HK-2 (cell line): ENCODE data around the gene ADCY7.

ENCODE experiments used
- DNase-seq: peaks from one replicate; pipeline ENCODE4 v3.0.0-alpha.2; 2018; ENCODE audit not compliant: unreplicated experiment

The ADCY7 gene

DNA sequence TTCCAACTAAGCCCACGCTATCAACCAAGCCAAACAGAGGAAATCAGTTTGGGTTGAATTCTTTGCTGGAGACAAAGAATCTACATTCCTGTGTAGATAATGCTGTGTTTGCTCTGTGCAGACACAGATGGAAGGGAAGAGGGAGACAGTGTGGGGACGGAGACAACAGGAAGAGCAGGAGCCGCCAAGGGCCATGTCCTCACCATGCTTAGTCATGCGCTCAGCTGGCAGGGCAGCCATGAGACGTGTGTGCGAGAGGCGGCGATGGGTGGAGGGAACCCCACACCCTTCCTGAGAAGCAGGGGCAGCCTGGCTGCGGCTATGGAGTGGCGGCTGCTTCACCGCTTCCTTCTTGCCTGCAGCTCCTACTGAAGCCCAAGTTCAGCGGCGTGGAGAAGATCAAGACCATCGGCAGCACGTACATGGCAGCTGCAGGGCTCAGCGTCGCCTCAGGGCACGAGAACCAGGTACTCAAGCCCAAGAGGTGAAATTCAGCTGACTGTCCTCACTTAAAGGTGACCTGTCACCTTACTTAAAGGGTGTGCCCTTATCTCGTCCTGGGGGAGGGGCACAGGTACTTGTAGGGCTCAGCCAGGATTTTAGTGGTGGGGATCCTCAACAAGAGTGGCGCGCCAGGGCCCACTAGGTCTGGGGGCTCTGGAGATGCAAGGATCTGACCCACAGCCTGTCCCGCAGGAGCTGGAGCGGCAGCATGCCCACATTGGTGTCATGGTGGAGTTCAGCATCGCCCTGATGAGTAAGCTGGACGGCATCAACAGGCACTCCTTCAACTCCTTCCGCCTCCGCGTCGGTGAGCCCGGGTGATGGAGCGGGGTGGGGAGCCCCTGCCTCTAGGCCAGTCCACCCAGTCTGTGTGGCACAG is 47.5 kb downstream of the ADCY7 start:
- no peak for DNase-seq

DNA sequence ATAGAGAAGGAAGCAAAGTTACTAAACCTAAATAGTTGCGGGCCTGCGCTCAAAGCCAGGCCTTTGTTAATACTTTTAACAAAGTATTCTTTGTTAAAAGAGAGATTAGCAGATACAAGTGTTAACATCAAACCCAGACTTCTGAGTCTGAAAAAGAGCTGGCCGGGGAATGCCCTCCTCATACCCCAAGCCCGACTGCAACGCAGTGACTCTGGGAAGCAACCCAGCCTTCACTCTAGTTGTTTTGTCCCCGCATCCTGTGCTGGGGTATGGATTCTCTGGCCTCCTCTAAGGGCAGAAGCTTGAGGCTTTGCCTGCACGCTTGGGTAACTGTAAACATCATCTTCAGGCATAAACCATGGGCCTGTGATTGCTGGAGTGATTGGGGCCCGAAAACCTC is 48.3 kb downstream of the ADCY7 start:
- no peak for DNase-seq

DNA sequence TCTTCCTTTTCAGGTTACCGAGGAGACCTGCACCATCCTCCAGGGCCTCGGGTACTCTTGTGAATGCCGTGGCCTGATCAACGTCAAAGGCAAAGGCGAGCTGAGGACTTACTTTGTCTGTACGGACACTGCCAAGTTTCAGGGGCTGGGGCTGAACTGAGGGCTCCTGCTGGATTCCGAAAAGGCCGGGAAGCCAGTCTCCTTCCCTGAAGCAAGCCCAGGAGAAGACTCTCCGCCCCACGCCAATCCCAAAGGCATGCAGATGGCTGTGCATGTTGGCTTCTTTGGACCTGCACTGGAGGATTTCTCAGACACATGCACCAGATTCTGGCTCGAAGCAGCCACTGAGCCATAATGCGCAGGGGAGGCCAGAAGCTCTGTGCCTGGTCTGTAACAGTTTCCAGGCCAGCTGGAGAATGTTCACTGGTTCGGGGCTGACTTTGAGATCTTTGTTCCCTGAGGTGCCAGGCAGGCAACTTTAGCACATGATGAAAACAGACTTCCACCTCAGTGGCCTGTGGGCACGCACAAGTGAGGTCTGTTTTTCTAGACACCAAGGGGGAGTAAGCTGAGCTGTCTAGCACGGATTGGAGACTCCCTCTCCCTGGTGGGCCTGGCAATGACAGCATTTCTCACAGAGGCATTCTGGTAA is 49.1 kb downstream of the ADCY7 start:
- no peak for DNase-seq

DNA sequence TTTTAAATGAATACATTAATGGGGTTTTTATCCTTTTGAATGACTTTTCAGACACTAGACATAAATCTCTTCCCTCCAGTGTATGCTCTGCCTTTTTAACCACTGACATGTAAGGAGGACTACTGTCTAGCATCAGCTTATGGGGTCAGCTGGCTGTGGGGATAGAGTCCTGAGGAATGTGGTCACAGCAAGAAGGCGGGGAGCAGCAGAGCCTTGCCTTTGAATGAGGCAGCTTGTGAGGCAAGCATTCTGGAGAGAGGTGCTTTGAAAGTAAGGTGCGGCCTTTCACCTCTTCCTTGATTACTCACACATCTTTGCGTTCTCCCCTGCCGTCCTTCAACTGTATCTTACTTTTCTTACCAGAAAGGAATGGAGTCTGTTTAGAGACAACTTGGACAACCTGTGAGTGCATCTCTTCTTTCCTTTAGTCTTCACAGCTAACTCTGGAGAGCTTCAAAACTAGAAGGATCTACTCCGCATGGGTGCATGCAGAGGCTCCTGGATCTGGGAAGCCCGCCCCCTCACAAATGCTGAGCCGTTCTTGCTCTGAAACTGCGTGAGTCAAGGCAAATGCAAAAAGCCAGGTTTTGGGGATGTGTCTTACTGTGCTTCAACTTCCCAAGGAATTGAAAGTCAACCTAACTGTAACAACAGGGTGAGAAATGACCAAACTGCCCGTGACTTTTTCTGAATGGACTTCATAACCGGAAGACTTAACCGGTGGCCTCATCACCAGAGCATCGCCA is 49.9 kb downstream of the ADCY7 start:
- no peak for DNase-seq

DNA sequence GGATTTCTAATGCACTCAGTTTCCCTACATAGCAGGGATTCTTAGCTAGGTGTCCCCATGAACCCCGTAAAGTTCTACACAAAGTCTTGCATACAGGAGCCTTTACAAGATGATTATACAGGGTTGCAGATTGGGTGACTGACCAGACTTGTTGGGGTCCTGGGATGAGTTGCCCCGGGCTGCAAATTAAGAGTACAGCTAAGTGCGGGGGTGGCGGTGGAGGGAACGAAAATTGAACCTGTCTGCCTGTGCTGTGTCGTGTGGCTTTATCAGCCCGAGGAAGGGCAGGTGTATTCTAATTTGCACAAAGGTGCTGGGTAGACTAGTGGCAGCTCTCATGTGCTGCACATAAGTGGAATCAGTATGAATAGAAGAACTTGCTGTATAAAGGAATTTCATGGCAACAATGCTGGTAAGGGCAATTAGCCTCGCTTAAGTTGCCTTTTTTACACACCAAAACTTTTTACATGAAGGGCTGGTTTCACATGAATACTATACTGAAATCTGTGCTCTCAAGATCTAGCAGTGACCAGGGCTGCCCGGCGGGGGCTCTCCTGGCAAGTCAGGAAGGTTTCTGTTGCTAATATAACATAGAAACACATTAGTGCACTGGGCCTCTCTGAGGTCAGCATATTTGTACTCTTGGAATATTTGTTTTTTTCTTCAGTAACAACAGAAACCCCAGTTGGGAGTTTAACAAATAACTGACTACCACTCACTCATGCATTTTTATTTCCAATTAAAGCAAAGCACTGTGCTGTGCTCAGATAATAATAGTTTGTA is 50.7 kb downstream of the ADCY7 start:
- DNase-seq = no peak

DNA sequence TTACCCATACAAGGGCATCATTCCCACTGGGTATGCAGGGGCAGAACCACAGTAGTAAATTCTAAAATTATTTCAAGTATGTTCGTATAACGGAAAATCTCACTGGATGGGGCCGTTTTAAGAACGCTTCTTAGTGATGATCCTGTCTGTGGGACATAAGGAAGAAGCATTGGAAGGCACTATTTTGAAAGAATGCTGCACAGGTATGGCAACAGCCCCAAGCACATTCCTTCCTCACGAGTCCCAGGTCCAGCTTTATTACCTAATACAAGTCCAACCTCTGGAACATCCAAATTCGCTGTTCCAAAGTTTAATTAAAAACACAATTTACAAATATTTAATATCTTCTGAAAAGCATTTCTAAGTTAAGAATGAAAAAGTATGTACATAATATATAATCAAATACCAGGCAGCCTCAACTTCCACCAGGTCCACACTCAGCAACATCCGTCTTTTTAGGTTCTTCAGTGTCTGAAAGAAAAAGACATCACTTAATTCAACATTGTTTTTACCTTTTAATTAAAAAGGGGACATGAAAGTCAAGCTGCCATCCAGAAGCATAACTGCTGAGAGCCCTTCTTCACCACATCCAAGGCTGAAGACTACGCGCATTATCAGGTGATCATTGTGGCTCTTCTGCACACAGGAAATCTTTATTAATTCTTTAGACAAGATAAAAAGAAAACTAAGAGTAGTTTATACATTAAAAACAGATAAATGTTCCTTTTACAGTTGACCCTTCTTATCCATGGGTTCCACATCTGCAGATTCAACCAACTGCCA is 52.6 kb downstream of the ADCY7 start:
- DNase-seq = no peak

DNA sequence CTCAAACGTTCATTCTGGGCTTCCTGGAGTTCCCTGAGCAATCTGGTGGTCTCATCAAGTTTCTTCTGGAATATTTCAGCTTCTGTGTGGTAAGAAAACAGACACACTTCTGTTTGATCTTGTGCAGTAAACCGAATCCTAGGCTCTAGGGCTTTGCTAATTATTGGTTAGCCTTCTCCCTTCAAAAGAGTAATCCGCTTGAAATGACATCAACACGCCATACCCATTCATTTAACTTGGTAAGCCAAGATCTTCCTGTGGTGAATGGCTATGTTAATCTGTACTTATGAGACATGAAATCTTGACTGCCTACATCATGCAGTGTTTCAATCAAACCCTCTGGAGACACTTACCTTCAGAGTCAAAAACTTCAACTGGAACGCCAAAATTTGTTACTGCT is 54.0 kb downstream of the ADCY7 start:
- DNase-seq = no peak

DNA sequence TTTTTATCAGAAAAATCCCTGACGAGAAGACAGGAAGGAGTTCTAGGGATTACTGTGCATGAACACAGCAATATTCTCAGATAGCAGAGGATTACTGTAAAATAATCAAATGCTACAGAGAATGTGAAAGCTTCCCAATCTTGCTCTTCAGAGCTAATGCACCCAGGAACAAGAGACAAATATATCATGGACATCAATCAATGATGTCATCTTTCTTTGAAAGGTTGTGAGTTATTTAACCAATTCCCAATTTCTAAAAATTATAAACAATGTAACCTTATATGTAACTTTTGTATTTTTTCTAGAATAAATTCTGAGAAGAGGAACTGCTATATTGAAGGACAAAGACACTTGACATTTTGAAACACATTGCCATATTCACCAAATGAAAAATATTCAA is 56.0 kb downstream of the ADCY7 start:
- DNase-seq = no peak

DNA sequence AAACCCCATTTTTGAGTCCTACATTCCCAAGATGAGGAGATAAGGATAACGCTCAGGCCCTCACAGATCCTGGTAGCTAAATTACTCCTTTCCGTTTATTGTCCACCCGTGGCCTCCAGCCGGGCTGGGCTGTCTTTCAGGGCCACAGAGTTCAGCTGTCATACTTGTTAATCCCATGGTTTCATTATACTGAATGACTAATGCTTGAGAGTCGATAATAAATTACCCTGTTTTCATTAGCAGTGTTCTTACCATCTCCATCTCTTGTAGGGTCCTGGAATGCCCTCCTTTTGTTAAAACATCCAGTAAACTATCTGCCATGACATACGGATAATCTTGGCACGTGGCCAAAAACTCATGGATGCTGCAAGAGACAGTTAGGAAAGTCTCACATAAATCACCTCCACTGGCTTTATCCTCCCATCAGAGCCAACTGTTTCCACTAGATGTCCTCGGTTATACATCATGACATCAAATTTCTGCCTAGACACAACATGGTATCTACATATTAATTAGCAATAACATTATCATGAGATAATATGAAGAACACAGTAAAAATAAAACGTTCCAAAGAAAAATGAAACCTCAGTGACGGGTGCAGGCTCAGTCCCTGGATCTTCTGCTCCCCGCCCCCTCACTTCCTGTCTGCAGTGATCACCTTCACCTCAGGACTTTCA is 57.1 kb downstream of the ADCY7 start:
- DNase-seq = no peak

DNA sequence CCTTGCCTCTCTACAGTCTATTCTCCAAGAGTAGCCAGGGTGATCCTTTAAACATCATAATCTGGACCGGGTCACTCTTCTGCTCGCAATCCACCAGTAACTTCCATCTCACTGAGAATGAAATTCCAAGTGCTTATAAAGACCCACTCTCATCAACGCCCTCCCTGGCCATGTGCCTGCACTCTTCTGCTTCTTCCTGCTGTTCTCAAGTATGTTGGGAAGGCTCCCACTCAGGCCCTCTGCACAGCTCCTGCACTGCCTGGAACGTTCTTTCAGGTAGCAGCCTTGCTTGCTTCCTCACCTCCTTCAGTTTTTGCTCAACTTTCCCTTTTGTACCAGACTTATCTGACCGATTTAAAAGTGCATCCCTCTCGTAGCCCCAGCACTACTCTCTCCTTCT is 58.0 kb downstream of the ADCY7 start:
- no peak for DNase-seq

DNA sequence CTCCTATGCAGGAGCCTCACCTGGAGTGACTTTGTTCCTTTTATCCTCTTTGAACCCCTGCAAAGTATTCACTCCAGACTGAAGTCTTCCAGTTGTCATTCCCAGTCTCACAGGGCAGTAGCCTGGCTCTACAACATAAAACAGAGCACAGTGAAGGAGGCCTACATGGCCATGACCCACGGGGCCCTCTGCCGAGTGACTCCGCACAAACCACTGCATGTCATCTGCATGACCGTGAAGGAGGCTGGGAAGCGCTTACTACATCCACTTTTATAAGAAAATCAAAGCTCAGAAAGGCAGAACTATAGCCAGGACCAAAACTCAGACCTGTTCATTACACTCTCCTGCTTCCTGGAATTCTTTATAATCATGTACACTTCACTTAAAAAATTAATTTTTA is 59.9 kb downstream of the ADCY7 start:
- DNase-seq = no peak

DNA sequence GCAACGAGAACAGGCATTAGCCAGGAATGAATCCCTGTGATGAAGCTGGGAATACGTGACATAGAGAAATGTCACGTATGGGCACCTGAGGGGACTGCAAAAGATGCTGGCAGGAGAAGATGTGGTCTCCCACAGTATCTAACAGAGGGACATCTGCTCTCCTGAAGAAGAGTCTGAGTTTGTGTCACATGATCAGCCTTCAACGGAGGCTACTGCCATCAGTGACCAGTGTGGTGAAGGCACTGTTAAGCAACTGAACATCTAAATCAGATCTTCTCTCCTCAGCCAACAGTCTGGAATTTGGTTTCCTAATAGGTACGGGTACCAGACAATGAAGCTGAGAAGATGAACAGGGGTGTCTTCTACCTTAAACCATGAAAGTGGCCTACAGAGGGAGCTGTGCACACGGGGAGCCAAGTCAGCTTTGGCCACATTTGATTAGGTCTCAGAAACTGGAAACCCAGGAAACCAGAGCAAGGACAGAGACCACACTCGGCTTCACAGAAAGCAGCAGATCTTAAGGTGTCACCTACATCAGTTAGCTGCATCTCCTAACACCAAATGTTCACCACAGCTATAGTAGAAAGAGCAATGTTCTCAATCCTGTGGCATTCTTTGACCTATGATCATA is 60.6 kb downstream of the ADCY7 start:
- DNase-seq = no peak

DNA sequence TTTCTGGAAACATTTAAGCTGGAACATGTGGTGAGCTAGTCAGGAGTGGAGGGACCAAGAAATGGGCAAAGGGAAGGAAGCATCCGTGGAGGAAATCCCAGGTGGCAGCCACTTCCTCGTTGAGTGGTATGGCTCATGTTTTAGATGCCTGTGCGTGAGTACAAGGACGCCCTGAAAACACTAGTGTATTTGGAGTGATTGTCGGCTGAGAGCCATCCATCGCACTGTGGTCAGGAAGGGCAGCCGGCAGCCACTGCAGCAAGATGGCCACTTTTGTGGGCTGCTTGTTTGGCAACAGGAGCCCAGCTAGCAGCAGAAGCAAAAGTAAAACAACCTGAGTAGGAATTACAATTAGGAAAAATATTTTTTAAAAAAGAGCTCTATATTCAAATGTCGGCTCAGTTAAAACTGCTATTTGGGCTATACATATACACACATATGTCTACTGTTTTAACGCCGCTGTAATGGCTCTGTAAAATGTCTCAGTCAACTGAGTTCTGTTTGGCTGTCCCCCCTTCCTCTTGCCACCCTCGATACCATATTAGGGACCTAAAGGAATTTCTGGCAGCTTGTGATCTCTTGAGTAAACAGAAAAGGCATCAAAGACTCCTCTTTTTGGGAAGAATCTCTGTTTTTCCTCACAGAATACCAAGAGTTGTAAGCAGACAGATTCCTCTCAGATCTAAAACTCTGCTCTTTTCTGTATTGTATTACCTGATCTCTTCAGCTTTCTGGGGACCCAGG is 63.3 kb downstream of the ADCY7 start:
- no peak for DNase-seq

DNA sequence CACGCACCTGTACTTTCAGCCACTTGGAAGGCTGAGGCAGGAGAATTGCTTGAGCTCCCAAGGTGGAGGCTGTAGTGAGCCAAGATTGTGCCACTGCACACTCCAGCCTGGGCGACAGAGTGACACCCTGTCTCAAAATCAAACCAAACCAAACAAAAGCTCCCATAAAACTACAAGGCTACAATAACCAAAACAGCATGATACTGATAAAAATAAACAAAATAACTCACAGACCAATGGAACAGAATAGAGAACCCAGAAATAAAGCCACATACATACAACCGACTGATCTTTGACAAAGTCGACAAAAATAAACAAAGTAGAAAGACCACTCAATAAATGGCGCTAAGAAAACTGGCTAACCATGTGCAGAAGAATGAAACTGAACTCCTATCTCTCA is 65.2 kb downstream of the ADCY7 start:
- no peak for DNase-seq

DNA sequence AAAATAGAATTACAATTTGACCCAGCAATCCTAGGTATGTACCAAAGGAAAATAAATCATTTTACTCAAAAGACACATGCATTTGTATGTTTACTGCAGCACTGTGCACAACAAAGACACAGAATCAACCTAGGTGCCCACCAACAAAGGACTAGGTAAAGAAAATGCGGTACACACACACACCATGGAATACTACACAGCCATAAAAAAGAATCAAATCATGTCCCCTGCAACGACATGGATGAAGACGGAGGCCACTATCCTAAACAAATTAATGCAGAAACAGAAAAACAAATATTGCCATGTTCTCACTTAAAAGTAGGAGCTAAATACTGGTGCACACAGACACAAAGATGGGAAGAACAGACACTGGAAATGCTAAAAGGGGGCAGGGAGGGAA is 66.2 kb downstream of the ADCY7 start:
- no peak for DNase-seq

DNA sequence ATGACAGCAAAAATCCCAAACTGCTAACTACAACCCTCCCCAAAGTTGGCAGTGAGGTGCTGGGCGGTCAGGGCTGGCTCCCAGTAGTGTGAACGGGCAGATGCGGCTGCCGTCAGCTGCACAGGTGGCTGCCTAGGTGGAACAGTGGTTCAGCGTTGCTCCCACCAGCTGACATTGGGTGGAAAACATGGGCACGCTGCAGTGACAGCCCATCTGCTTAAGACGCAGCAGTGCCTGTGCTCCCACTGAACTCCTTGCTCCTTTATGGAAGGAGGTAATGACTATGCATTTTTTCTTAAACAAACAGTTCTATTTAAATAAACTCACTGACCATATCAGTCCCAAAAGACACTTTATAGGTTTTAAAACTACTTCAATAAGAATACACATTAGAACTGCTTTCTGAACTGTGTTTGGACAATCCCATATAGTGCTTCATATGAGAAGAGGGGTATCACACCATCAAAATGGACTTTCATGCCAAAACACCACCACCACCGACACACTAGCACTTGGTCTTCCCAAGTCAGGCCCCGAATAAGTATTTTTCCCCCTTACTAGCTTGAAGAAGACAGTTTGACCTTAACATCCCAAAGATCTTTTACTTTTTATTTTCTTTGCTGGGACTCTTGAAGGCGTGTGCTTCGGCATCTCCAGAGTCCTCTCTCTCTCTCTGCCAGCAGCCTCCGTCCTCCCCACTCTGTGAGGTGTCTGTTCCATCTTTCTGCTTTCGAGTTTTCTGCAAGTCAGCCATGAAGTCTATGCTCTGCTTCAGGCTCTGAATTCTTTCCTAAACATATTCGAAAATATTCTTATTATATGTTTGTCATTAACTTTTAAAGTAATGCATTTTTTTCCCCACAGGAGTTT is 68.0 kb downstream of the ADCY7 start:
- DNase-seq = no peak

DNA sequence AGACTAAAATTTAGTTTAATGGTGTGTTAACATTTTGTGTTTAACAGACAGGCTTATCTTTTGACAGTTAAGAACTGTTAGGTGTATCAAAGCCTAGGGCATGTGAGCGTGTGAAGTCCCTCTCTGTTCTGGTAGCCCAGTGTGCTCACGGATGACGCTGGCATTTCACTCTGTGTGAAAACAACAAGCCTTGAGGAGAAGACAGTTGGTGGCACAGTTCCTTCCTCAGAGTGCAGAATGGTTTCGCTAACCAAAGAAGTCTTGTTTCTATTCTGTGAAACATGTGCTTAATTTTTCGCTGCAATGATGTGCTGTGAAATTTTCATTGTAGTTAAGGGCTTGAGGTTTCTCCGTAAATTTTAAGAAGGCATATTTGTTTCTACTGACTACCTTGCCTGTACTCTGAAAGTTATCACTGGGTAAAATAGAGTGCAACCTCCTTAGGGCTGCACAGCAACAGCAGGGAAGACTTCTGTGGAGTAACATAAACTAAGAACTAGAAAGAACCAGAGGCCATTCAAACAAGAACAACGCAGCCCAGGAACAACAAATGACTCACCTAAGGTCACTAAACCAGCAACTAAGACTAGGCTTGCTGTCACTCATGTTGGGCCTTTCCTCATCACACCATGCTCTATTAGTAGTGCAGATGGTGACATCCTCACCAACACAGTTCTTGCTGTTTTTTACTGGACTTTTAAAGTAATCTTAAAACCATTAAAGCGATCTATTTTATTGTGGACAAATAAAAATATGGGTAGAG is 69.0 kb downstream of the ADCY7 start:
- no peak for DNase-seq

DNA sequence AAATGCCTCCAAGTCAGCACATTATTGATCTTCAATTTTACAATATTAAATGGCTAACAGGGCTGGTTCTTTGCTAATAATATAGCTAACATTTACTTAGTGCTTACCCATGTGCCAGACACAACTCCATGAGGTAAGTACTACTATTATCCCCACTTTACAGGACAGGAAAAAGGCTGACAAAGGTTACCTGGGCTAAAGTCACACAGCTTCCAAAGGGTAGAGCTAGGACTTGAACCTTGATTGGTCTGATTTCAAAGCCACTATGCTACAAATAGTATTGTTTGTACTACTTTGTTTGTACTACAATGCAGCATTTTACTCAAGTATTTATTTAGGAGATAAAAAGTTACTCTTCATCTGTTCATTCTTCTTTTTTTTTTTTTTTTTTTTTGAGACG is 70.5 kb downstream of the ADCY7 start:
- DNase-seq = no peak
